GM23338 (cell line): Measurements from ENCODE around the gene MBD5.

Experiments
- CREB1 ChIP-seq: fragments of 250-450 bp; sonication (Bioruptor Pico); IDR thresholded peaks from 2 replicates; pipeline ENCODE4 v1.5.0; 2020; ENCODE audit warnings: low read depth, mild to moderate bottlenecking, moderate library complexity
- EZH2 ChIP-seq: fragments of 200-600 bp; sonication (generic); IDR thresholded peaks from one replicate; pipeline ENCODE4 v1.8.0; 2017; ENCODE audit warnings: antibody characterized with exemption, mild to moderate bottlenecking, low read depth; ENCODE audit not compliant: unreplicated experiment
- EZH2phosphoT487 ChIP-seq: fragments of 200-600 bp; sonication (generic); IDR thresholded peaks from one replicate; pipeline ENCODE4 v1.8.1; 2018; ENCODE audit warnings: antibody characterized with exemption; ENCODE audit not compliant: unreplicated experiment
- JUNB ChIP-seq: IDR thresholded peaks from one replicate; pipeline ENCODE4 v1.6.1; 2016; ENCODE audit warnings: antibody characterized with exemption; ENCODE audit not compliant: unreplicated experiment
- POLR2AphosphoS5 ChIP-seq: IDR thresholded peaks from 2 replicates; pipeline ENCODE4 v1.6.1; 2016; ENCODE audit warnings: antibody characterized with exemption, low read depth
- STAT1 ChIP-seq: IDR thresholded peaks from one replicate; pipeline ENCODE4 v1.6.1; 2016; ENCODE audit warnings: antibody characterized with exemption; ENCODE audit not compliant: unreplicated experiment
- TF ChIP-seq, protein P1 (sequence below), 2 experiments: fragments of 200-600 bp in 1 of 2; sonication (generic) in 1 of 2; conservative IDR thresholded peaks; 2 replicates each; pipeline versions ENCODE4 v1.5.1 to v1.6.1; 2016 to 2017; ENCODE audit warnings: antibody characterized with exemption in 2 of 2, low read depth in 2 of 2, mild to moderate bottlenecking in 2 of 2, moderate library complexity in 1 of 2
- TF ChIP-seq, protein P2 (sequence below): IDR thresholded peaks from 2 replicates; pipeline ENCODE4 v1.6.1; 2016; ENCODE audit warnings: antibody characterized with exemption
- TF ChIP-seq, protein P3 (sequence below): IDR thresholded peaks from one replicate; pipeline ENCODE4 v1.6.1; 2018; ENCODE audit warnings: antibody characterized with exemption; ENCODE audit not compliant: unreplicated experiment

DNA sequence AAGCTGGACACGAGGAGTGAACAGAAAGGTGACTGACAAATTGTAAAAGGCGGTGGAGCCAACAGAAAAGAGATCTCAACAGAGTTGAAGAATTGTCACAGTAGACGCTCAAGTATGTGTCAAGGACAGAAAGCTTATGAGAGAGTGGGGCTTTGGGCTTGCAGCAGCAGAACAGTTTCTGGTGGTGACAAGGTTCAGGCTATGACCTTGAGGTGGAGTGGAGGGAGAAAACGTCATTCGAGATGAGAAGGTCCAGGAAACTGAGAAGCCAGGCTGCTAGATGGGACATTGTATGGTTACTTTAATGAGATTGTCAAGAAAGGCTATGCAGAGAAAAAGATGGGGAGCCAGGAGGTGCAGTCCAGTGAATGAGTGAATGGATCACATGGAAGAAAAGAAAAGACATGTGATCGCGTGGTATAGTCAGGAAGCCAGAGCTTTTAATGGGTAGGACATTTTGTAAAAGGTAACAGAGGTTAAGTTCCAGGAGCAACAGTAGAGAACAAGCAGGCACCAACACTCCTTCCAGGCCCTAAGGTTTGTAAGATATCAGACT, 532.5 kb downstream of the MBD5 start:
- TF ChIP-seq, protein P1, sequence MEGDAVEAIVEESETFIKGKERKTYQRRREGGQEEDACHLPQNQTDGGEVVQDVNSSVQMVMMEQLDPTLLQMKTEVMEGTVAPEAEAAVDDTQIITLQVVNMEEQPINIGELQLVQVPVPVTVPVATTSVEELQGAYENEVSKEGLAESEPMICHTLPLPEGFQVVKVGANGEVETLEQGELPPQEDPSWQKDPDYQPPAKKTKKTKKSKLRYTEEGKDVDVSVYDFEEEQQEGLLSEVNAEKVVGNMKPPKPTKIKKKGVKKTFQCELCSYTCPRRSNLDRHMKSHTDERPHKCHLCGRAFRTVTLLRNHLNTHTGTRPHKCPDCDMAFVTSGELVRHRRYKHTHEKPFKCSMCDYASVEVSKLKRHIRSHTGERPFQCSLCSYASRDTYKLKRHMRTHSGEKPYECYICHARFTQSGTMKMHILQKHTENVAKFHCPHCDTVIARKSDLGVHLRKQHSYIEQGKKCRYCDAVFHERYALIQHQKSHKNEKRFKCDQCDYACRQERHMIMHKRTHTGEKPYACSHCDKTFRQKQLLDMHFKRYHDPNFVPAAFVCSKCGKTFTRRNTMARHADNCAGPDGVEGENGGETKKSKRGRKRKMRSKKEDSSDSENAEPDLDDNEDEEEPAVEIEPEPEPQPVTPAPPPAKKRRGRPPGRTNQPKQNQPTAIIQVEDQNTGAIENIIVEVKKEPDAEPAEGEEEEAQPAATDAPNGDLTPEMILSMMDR (conservative IDR thresholded peaks at IDR 0.05; ENCODE audit: low read depth in 2 of 2), result no peak
- TF ChIP-seq EZH2 (no peak), CREB1 (CRISPR knock-in tag) (no peak), POLR2AphosphoS5 (no peak), EZH2phosphoT487 (no peak), STAT1 (no peak), JUNB (no peak)
- TF ChIP-seq, protein P2, sequence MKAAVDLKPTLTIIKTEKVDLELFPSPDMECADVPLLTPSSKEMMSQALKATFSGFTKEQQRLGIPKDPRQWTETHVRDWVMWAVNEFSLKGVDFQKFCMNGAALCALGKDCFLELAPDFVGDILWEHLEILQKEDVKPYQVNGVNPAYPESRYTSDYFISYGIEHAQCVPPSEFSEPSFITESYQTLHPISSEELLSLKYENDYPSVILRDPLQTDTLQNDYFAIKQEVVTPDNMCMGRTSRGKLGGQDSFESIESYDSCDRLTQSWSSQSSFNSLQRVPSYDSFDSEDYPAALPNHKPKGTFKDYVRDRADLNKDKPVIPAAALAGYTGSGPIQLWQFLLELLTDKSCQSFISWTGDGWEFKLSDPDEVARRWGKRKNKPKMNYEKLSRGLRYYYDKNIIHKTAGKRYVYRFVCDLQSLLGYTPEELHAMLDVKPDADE, result no peak
- TF ChIP-seq, protein P3, sequence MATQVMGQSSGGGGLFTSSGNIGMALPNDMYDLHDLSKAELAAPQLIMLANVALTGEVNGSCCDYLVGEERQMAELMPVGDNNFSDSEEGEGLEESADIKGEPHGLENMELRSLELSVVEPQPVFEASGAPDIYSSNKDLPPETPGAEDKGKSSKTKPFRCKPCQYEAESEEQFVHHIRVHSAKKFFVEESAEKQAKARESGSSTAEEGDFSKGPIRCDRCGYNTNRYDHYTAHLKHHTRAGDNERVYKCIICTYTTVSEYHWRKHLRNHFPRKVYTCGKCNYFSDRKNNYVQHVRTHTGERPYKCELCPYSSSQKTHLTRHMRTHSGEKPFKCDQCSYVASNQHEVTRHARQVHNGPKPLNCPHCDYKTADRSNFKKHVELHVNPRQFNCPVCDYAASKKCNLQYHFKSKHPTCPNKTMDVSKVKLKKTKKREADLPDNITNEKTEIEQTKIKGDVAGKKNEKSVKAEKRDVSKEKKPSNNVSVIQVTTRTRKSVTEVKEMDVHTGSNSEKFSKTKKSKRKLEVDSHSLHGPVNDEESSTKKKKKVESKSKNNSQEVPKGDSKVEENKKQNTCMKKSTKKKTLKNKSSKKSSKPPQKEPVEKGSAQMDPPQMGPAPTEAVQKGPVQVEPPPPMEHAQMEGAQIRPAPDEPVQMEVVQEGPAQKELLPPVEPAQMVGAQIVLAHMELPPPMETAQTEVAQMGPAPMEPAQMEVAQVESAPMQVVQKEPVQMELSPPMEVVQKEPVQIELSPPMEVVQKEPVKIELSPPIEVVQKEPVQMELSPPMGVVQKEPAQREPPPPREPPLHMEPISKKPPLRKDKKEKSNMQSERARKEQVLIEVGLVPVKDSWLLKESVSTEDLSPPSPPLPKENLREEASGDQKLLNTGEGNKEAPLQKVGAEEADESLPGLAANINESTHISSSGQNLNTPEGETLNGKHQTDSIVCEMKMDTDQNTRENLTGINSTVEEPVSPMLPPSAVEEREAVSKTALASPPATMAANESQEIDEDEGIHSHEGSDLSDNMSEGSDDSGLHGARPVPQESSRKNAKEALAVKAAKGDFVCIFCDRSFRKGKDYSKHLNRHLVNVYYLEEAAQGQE, result no peak
